Activated T-cell treated with anti-CD3 and anti-CD28 coated beads for 1 hour (primary cell): Measurements from ENCODE around the gene THOC5.
A peak's percentile ranks its signal among the peaks of the same experiment; 100 is the strongest.

Source experiments
- DNase-seq: peaks from one replicate; pipeline ENCODE4 v3.0.0-alpha.2; 2020; ENCODE audit warnings: low read depth

The THOC5 gene

DNA sequence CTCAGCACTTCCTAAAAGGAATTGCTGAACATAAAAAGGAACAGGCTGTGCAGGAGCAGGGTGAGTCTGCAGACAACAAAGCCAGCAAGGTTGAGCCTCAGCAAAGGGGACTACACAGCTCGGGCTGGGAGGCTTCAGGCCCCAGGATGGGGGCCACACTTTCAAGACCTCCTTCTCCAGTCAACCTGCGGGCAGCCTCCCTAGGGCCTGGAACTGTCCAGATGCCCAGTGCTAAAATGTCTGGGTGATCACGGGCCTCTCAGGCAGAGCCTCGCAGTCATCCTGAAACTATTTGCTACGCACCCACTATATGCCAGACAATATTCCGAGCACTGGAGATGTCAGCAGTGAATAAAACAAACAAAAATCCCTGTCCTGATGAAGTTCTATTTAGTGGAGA lies 77.4 kb downstream of the THOC5 start:
- no peak for DNase-seq

DNA sequence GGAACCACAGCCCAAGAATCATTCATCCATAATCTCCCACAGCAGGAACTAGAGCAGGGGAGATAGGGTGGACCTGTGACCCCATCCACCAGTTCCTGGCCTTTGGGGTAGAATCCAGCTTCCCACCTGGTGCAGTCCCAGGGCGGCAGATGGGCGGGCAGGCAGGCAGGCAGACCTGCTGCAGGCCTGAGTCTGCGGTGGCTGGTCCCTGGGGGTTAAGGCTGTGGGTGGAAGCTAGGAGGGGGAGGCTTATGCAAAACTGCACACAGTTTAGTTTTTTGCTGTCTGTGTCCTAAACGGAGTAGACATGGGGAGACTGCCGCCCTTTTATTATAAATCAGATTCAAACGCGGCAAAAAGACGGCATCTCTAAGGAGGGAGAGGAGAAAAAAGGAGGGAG lies 78.0 kb downstream of the THOC5 start:
- no peak for DNase-seq

DNA sequence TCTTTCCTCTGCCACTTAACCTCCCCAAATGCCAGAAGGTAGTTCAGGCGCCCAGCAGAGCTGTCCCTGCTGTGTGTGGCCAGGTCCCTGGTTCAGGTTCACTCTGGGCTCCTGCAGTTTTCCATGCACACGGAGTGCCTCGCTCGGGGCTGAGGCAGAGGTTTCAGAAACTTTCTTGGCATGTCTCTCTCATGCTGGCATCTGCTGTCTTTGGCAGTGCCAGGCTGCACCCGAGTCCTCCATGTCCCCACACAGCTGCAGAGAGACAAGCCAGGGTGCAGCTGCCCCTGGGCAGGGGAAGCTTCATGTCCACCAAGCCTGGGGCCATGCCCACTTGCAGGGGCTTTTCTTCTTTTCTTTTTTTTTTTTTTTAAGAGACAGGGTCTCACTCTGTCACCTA lies 80.6 kb downstream of the THOC5 start:
- DNase-seq: no peak

DNA sequence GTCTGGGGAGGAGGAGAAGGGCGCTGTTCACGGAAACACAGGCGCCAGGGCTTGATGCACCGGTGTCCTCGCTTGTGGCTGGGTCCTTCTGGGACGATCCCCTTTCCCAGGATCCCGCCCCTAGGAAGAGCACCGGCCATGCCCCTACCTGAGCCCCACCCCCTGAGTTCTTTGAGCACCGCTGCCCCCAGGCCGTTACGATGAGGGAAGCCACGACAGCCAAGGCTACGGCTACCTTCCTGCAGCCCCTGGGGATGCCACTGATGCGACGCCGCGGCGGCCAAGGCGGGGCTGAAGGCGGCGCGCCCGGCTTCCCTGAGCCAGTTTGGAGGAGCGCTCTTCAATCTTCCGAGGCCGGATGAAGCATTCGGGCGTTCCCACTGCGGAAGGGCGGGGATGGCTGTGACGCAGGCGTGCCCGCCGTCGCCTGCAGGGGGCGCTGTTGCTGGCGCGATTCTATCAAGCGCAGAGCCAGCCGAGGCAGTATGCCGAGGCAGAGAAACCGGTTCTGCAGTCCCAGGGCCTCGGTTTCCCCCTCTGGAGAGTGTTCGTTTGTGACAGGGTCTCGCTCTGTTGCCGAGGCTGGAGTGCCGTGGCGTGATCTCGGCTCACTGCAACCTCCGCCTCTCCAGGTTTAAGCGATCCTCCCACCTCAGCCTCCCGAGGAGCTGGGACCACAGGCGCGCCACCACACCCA lies 83.2 kb downstream of the THOC5 start:
- DNase-seq: peak; percentile 49

DNA sequence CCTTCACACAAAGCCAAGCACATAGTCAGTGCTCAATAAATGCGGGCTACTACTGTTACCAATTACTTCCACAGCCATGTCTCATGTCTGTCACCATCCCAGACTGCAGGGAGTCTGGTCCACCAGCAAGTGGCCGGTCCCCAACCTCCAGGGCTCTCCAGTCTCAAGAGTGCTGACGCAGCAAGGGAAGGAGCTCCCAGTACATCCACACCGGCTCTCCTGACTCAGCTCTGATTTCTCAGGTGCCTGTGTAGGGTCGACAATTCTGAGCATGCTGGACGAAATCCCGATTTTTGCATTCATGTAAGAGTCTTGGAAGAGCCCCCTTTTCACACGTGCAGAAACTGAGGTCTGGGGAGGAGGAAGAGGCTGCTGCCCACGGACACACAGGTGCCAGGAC lies 83.8 kb downstream of the THOC5 start:
- DNase-seq: no peak

DNA sequence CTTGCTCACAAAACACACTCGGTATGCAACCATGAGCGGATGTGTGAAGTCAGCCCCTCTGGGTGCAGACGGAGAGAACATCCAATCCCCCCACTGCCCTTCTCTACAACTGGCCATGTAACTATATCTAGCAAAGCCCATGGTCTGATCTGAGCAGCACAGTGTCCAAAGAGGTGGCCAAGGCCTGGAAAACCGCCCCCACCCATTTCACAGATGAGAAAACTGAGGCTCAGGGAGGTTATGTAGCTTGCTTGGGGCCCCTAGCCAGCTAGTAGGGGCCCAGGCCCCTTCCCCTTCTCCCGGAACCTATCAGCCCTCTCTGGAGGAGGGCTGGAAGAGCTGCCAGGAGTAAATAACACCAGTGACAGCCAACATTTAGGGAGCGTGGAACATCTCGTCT lies 89.0 kb downstream of the THOC5 start:
- no peak for DNase-seq

DNA sequence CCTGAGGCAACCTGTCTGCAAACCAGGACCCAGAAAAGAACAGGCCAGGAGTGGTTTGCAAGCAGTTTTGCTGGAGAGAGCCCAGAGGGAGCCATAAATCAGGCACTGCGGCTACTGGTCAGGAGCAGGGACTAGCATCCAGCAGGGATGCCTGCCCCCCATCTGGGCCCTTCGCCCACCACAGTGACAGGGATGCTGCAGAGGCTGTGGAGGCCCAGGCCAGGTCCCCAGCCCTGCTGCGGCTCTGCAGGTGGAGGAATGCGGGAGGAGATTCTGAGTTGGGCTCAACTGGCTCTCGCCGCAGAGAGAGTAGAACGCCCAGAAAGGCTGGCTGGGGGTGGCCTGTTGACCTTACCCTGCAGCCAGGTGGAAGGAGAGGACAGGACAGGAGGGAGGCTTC lies 89.9 kb downstream of the THOC5 start:
- no peak for DNase-seq

DNA sequence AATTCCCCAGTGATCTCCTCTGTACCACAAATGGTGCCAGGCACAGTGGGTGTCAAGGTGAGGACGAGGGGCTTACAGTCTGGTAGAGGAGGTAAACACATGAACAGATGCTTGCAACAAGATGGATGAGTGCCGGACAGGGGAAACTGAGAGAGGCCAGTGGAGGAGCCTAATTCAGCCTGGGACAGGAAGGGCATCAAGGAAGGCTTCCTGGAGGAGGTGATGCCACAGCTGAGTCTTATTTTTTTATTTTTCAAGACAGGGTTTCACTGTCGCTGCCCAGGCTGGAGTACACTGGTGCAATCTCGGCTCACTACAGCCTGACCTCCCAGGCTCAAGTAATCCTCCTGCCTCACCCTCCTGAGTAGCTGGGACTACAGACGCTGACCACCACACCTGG lies 92.3 kb downstream of the THOC5 start:
- no peak for DNase-seq

DNA sequence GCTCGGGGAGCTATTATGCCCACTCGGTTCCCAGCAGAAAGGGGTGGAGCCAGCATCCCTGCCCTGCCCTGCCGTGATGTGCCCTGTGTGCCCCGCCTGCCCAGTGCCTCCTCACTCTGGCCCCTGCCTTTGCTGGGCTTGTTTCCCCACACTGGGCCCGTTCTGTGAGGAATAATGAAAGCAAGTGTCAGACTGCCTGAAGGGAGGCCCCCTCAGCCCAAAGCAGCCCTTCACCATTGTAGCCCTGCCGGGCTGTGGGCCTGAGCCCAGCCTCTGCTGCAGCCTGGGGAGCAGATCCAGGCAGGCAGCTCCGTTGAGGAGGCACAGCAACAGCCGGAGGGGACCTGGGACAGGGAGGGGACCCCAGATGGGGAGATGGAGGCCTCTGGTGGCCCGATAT lies 93.8 kb downstream of the THOC5 start:
- no peak for DNase-seq

DNA sequence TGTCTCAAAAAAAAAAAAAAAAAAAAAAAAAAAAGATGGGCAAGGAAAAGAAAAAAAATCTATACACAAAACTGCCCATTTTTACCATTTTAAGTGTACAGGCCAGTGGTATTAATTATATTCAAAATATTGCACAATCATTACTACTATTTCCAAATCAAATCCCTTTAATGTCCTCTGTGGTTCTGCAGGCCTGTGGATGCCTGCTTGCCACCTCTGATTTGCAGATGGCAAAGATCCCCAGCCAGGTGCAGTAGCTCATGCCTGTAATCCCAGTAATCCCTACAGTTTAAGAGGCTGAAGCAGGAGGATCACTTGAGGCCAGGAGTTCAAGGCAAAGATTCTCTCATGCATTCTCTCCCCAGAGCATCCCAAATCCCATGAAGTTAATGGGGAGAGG lies 95.0 kb downstream of the THOC5 start:
- no peak for DNase-seq

DNA sequence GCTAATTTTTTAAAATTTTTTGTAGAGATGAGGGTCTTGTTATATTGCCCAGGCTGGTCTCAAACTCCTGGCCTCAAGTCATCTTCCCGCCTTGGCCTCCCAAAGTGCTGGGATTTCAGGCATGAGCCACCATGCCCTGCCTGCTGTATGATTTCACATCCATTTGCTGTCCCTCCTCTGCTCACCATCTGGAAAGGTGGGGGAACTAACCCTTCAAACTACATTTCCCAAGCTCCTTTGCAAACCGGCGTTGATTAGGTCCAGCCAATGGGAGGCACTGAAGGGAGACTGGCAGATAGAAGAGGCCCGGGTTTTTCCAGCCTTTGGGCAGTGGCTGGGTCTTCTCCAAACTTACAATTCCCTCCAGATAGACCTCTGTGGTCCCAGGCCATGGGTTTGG lies 95.8 kb downstream of the THOC5 start:
- no peak for DNase-seq

DNA sequence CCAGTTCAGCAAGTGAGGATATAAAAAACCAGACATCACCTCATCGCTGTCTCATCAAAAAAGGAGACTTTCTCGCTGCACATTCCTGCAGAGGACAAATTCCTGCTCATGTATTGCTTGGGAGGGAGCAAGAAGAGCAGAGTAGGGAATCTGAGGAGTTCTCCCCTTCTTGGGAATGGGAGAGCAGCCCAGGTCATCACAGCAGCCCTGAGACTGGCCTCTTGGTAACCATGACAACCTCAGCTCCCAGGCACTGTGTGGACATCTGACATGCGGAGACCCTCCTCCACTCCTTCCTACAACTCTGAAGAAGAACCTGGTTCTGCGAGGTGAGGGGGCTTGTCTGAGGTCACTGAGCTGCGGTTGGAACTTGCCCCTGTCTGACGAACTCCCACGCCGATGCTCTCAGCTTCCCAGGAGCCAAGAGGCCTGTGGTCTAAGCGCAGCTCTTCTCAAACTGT lies 97.3 kb downstream of the THOC5 start:
- DNase-seq: no peak
